Right renal cortex interstitium (tissue), 3 donors: ENCODE data around the gene NELL1. TPM values are rescaled to one million over a fixed set of nuclear protein-coding genes. Genes with fewer than 3 reads are reported as not detected.

Source experiments
- DNase-seq, 3 donors: peaks; one replicate each; pipeline ENCODE4 v3.0.0-alpha.2; 2013; ENCODE audit warnings: low read depth in 3 of 3, low spot score in 2 of 3
- polyA plus RNA-seq, 3 donors: library from polyadenylated mRNA; unstranded; fragments of 120-200 nt; gene quantifications; one replicate each; pipeline ENCODE4 v1.2.1, GENCODE V29; 2013; ENCODE audit not compliant: insufficient read length in 3 of 3

The NELL1 gene
- polyA plus RNA-seq, 3 donors, result 2.8 to 3.8 (median 3.6) TPM

DNA sequence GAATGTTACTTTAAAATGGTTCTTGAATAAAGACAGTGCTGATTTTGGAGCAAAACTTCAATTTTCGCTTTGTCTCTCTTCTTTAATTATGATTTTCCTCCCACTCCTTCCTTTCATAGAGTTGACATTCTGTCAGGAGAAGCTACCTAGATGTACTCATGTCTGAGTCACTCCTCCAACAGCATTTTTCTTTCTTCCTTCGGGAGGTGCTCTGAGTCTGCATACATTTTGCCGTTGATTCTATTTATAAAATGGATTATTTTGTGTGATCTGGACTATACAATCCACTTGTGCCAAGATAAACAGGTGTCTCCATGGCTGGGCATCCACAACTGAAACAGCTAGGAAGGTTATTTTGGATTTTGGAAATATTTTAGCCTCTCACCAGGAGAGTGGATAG lies 935.2 kb downstream of the NELL1 start:
- no peak for DNase-seq

DNA sequence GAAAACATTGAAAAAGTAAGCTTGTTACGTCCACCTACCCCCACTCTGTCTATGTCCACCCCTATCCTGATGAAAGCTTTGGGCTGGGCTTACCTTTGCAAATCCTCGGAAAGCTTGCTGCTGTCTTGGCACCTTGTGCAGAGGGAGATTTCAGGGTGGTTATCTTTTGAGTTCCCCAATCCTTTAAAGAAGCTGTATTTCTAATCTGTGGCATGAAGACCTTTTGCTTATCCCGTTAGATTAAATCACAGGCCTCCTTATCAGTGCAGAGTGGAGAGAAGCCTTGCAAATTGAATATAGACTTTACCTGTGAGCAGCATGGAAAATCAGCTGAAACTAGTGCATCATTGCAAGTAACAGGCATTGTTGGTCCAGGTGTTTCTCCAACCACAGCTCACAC lies 942.9 kb downstream of the NELL1 start:
- no peak for DNase-seq

DNA sequence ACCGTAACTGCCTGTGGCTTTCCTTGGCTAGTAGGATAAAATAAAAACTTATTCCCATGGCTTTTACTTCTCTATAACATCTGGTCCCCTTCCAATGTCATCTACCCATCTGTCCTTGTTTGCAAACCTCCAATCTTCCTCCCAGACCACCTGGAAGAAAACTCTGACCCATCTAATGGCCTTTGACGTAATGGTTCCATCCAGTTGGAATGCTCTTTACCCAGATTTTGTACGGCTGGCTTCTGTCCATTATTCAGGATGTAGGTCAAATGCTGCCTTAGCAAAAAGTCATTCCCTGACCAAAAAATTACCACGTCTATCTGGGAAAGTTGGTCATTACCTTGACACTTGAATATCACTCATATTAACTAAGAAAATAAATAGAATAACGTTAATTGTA lies 945.6 kb downstream of the NELL1 start:
- DNase-seq, result no peak

DNA sequence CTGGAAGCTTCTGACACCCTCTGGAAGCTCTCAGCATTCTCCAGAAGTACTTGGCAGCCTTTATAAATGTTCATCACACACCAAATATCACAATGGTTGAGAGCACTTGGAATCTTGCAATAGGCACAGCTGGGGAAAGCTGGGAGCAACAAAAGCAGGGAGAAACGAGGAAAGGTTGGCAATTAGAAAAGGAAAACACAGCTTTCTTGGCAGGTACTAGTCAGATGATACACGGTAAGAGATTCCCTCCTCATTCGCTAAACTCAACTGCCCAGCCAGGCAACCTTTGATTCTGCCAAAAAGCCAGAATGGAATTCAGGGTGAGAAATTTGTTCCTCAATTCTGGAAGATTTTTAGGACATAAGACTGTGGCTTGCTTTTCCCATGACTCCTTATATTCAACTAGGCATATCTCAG lies 946.6 kb downstream of the NELL1 start:
- DNase-seq, result no peak

DNA sequence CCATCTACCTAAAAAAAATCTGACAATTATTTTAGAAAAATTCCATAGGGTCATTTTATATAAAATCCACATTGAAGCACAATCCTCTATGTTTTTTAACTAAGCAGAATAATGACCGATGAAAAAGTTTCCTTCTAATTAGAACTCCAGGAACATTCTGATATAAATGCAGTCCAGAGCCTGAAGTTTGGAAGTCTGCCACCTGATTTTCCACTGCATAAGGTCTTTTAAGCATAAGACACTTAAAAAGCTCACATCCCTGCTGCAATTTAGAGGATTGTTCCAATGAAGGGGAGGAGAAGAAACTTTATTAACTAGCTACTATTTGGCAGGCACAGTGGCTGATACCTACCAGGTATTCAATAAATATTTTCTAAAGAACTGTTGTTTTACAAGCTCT lies 953.2 kb downstream of the NELL1 start:
- DNase-seq, result no peak

DNA sequence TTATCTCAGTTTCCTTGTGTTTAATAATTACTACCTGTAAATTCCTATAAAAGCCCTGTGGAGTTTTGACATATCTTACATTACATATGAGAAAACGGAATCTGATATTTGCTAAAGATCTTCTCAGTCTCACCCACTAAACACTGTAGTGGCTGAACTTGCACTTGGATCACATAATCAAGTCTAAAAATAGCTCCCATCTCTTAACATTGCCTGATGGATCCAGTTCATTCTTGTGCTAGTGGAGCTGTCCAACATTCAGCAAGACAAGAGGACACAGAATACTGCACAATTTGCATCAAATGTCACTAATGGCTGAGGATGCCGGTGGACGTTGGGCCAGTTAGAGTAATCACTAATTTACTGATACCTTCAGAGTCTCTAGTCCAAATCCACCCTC lies 953.6 kb downstream of the NELL1 start:
- no peak for DNase-seq

Other genes with a start within 250 kb of the NELL1 start
- under 1 TPM; 0.12 to 0.15 (median 0.14) TPM for gene SLC6A5, start 70.0 kb upstream of the NELL1 start, polyA plus RNA-seq